IMR-90 (cell line): ENCODE results near the gene SCG5. TPM values are rescaled to one million over a fixed set of nuclear protein-coding genes. Genes with fewer than 3 reads are reported as not detected.
A peak's percentile ranks its signal among the peaks of the same experiment; 100 is the strongest.

ENCODE experiments used
- ATAC-seq: fragments of 200-7000 bp; cut with Tn5 transposase; 2 replicates; pipeline ENCODE4 v1.9.1; 2020; ENCODE audit warnings: low read depth, mild to moderate bottlenecking, moderate library complexity
- BruUV-seq: library from RNA; stranded (reverse); fragments of 400-500 nt; replicated peaks from 2 replicates; lab custom pipeline; 2021; lab: Mats Ljungman, UMichigan
- CTCF ChIA-PET: fragments of 300-600 bp; formaldehyde crosslinking; extraction: SDS; loops from one replicate; lab custom pipeline; 2021; ENCODE audit warnings: antibody characterized with exemption; lab: Yijun Ruan, JAX
- POLR2A ChIA-PET: fragments of 300-600 bp; sonication (Branson Sonifier 250); formaldehyde crosslinking; loops from one replicate; lab custom pipeline; 2022; ENCODE audit warnings: antibody characterized with exemption; ENCODE audit not compliant: unreplicated experiment; lab: Charles Lee
- DNase-seq: peaks from one replicate; pipeline ENCODE4 v3.0.0; 2013
- H2AFZ ChIP-seq: replicated peaks from 2 replicates; pipeline ENCODE3; 2013; ENCODE audit warnings: low read length, mild to moderate bottlenecking; ENCODE audit not compliant: poor library complexity
- H2AK5ac ChIP-seq: 2 replicates; pipeline ENCODE4 v1.6.1; 2013; ENCODE audit warnings: low read depth, low read length, inconsistent platforms
- H2AK9ac ChIP-seq: replicated peaks from 2 replicates; pipeline ENCODE3; 2013; ENCODE audit warnings: mild to moderate bottlenecking, low read depth, low read length, moderate library complexity; ENCODE audit not compliant: poor library complexity
- H2BK120ac ChIP-seq: 2 replicates; pipeline ENCODE4 v1.6.1; 2013; ENCODE audit warnings: low read depth, low read length, inconsistent platforms
- H2BK15ac ChIP-seq: 3 replicates; pipeline ENCODE4 v1.6.1; 2013; ENCODE audit warnings: low read depth, low read length, inconsistent platforms
- H2BK20ac ChIP-seq: 2 replicates; pipeline ENCODE4 v1.6.1; 2013; ENCODE audit warnings: low read depth, mild to moderate bottlenecking, inconsistent platforms, low read length, moderate library complexity
- H2BK5ac ChIP-seq: 2 replicates; pipeline ENCODE4 v1.6.1; 2013; ENCODE audit warnings: mild to moderate bottlenecking, low read depth, low read length, inconsistent platforms; ENCODE audit not compliant: poor library complexity, severe bottlenecking
- H3K14ac ChIP-seq: replicated peaks from 2 replicates; pipeline ENCODE4 v1.6.1; 2013; ENCODE audit warnings: low read depth, low read length, inconsistent platforms
- H3K18ac ChIP-seq: 2 replicates; pipeline ENCODE4 v1.6.1; 2013; ENCODE audit warnings: low read depth, low read length, control low read depth
- H3K23ac ChIP-seq: 2 replicates; pipeline ENCODE4 v1.6.1; 2013; ENCODE audit warnings: low read depth, low read length, inconsistent platforms
- H3K27ac ChIP-seq: 2 replicates; pipeline ENCODE4 v1.5.1; 2013; ENCODE audit warnings: mild to moderate bottlenecking, control low read depth, low read length; ENCODE audit not compliant: insufficient read depth
- H3K27me3 ChIP-seq: 2 replicates; pipeline ENCODE4 v1.6.1; 2013; ENCODE audit warnings: low read length; ENCODE audit not compliant: control insufficient read depth, insufficient read depth
- H3K36me3 ChIP-seq: 2 replicates; pipeline ENCODE4 v1.6.1; 2013; ENCODE audit warnings: low read length, mixed read lengths; ENCODE audit not compliant: control insufficient read depth, insufficient read depth
- H3K4ac ChIP-seq: 2 replicates; pipeline ENCODE4 v1.6.1; 2013; ENCODE audit warnings: low read depth, low read length, inconsistent platforms
- H3K4me1 ChIP-seq: 2 replicates; pipeline ENCODE4 v1.6.1; 2013; ENCODE audit warnings: low read length, mixed read lengths; ENCODE audit not compliant: control insufficient read depth, insufficient read depth
- H3K4me2 ChIP-seq: 2 replicates; pipeline ENCODE4 v1.6.1; 2013; ENCODE audit warnings: low read depth, mild to moderate bottlenecking, control low read depth, low read length, moderate library complexity
- H3K4me3 ChIP-seq: 2 replicates; pipeline ENCODE4 v1.5.1; 2013; ENCODE audit warnings: low read depth, mild to moderate bottlenecking, control low read depth, low read length, moderate library complexity; ENCODE audit not compliant: insufficient read depth
- H3K56ac ChIP-seq: 2 replicates; pipeline ENCODE4 v1.6.1; 2013; ENCODE audit warnings: low read length, inconsistent platforms; ENCODE audit not compliant: insufficient read depth; ENCODE audit errors: extremely low read depth
- H3K79me1 ChIP-seq, 2 experiments: 2 replicates each; pipeline ENCODE4 v1.6.1; 2013; ENCODE audit warnings: low read length in 2 of 2, inconsistent platforms in 1 of 2, low read depth in 1 of 2
- H3K9ac ChIP-seq: 2 replicates; pipeline ENCODE4 v1.6.1; 2013; ENCODE audit warnings: low read depth, low read length, control low read depth
- H3K9me1 ChIP-seq: 2 replicates; pipeline ENCODE4 v1.6.1; 2013; ENCODE audit warnings: low read length, inconsistent platforms; ENCODE audit not compliant: insufficient read depth
- H3K9me3 ChIP-seq: 2 replicates; pipeline ENCODE4 v1.6.1; 2013; ENCODE audit warnings: low read length; ENCODE audit not compliant: control insufficient read depth, insufficient read depth
- H4K20me1 ChIP-seq: 2 replicates; pipeline ENCODE4 v1.6.1; 2013; ENCODE audit warnings: low read length, inconsistent platforms; ENCODE audit not compliant: insufficient read depth
- H4K5ac ChIP-seq: 2 replicates; pipeline ENCODE4 v1.6.1; 2013; ENCODE audit warnings: mild to moderate bottlenecking, low read depth, low read length, control low read depth
- H4K8ac ChIP-seq, 2 experiments: 2 replicates each; pipeline ENCODE4 v1.6.1; 2013; ENCODE audit warnings: low read depth in 2 of 2, low read length in 2 of 2, control low read depth in 1 of 2, inconsistent platforms in 1 of 2
- H4K91ac ChIP-seq: 2 replicates; pipeline ENCODE4 v1.6.1; 2013; ENCODE audit warnings: low read depth, low read length, inconsistent platforms; ENCODE audit not compliant: insufficient read depth
- BHLHE40 ChIP-seq: fragments of 150-350 bp; IDR thresholded peaks from 2 replicates; pipeline ENCODE4 v1.6.1; 2016; ENCODE audit warnings: mild to moderate bottlenecking, low read depth, low read length
- CEBPB ChIP-seq: IDR thresholded peaks from 2 replicates; pipeline ENCODE4 v1.6.1; 2012; ENCODE audit warnings: low read depth, low read length, improper control_type of control experiment
- CTCF ChIP-seq: conservative IDR thresholded peaks from 2 replicates; pipeline ENCODE4 v1.5.1; 2012; ENCODE audit warnings: mild to moderate bottlenecking, low read depth, low read length, improper control_type of control experiment
- ELK1 ChIP-seq: fragments of 150-350 bp; IDR thresholded peaks from 2 replicates; pipeline ENCODE4 v1.6.1; 2016; ENCODE audit warnings: low read depth, mild to moderate bottlenecking, low read length, moderate library complexity, borderline replicate concordance
- FOS ChIP-seq: fragments of 150-350 bp; IDR thresholded peaks from 2 replicates; pipeline ENCODE4 v1.6.1; 2016; ENCODE audit warnings: low read depth, low read length
- MAZ ChIP-seq: IDR thresholded peaks from 2 replicates; pipeline ENCODE4 v1.6.1; 2012; ENCODE audit warnings: low read depth, mild to moderate bottlenecking, low read length, improper control_type of control experiment, moderate library complexity, borderline replicate concordance
- MXI1 ChIP-seq: IDR thresholded peaks from 2 replicates; pipeline ENCODE4 v1.6.1; 2012; ENCODE audit warnings: low read depth, mild to moderate bottlenecking, low read length, moderate library complexity, borderline replicate concordance
- NFE2L2 ChIP-seq: fragments of 150-350 bp; IDR thresholded peaks from 2 replicates; pipeline ENCODE4 v1.6.1; 2016; ENCODE audit warnings: low read depth, mild to moderate bottlenecking, low read length
- POLR2A ChIP-seq: IDR thresholded peaks from 2 replicates; pipeline ENCODE4 v1.6.1; 2012; ENCODE audit warnings: mild to moderate bottlenecking, low read depth, low read length
- RAD21 ChIP-seq: IDR thresholded peaks from 2 replicates; pipeline ENCODE4 v1.6.1; 2012; ENCODE audit warnings: low read length, improper control_type of control experiment
- RCOR1 ChIP-seq: IDR thresholded peaks from 2 replicates; pipeline ENCODE4 v1.6.1; 2012; ENCODE audit warnings: mild to moderate bottlenecking, low read length, improper control_type of control experiment; ENCODE audit not compliant: insufficient replicate concordance
- RFX5 ChIP-seq: IDR thresholded peaks from 2 replicates; pipeline ENCODE4 v1.8.0; 2012; ENCODE audit warnings: low read depth, mild to moderate bottlenecking, low read length, moderate library complexity
- SMC3 ChIP-seq: fragments of 150-350 bp; IDR thresholded peaks from 2 replicates; pipeline ENCODE4 v1.6.1; 2016; ENCODE audit warnings: low read depth, mild to moderate bottlenecking, antibody characterized with exemption, low read length, moderate library complexity
- USF2 ChIP-seq: fragments of 150-350 bp; IDR thresholded peaks from 2 replicates; pipeline ENCODE4 v1.6.1; 2017; ENCODE audit warnings: mild to moderate bottlenecking, antibody characterized with exemption, low read length, low read depth
- WGBS, 2 experiments: methylation state at CpG; one replicate each; pipeline versions ENCODE4 v1.1.5 to v1.1.7; 2013; ENCODE audit warnings: missing lambda C conversion rate in 2 of 2; ENCODE audit not compliant: insufficient read length in 1 of 2; ENCODE audit errors: extremely low coverage in 2 of 2; 5-methylcytosine and 5-hydroxymethylcytosine counted together
- dilution Hi-C: fragments of 300-500 bp; cut with HindIII; formaldehyde crosslinking; loops from one replicate; pipeline ENCODE4 v1.14.3; 2018; ENCODE audit warnings: low sequenced_read_pairs; ENCODE audit not compliant: unreplicated experiment
- in situ Hi-C: fragments of 300-500 bp; cut with MboI; formaldehyde crosslinking; loops from 3 replicates; pipeline ENCODE4 v1.14.3; 2019; ENCODE audit warnings: low sequenced_read_pairs, inconsistent platforms, mixed read lengths
- intact Hi-C: fragments of 100-400 bp; cut with micrococcal nuclease; formaldehyde crosslinking; loops from 2 replicates; pipeline ENCODE4 v1.10.0; 2022
- polyA plus RNA-seq, 3 experiments: library from polyadenylated mRNA; depleted of rRNA; stranded (reverse); fragments of >200 nt; gene quantifications; 2 replicates each; pipeline ENCODE4 v1.2.3, GENCODE V29; 2012; ENCODE audit warnings: low replicate concordance in 1 of 3
- total RNA-seq: library from RNA; depleted of rRNA; stranded (reverse); fragments of >200 nt; gene quantifications from 2 replicates; pipeline ENCODE4 v1.2.3, GENCODE V29; 2012

SCG5 gene
- total and polyA plus RNA-seq, 2 of the 4 experiments (the other 2 are of a cell fraction): 7.9 to 16.8 TPM

GRCh38 chr15:32674681-32675080, 33.2 kb downstream of the SCG5 start (continued):
- TF ChIP-seq FOS: no peak

- intact Hi-C loops (loop anchor here (2.0 kb wide), 1 partner anchor 33 kb away; no protein-coding TSS in a partner anchor), dilution Hi-C loops (no loop called here), in situ Hi-C loops (no loop called here)
- ATAC-seq (no peak), DNase-seq (no peak)
- H2BK20ac ChIP-seq: no peak overlapping the region
- TF ChIP-seq RCOR1: no peak
- TF ChIP-seq SMC3: no peak
- no peak for TF ChIP-seq RAD21
- no peak for TF ChIP-seq CTCF
- no peak for TF ChIP-seq BHLHE40
- no peak for TF ChIP-seq RFX5
- TF ChIP-seq FOS: no peak
- TF ChIP-seq NFE2L2: no peak
- TF ChIP-seq ELK1: no peak
- TF ChIP-seq MXI1: no peak
- TF ChIP-seq MAZ: no peak
- TF ChIP-seq POLR2A: no peak
- no peak for TF ChIP-seq CEBPB
- TF ChIP-seq USF2: no peak
- H3K18ac ChIP-seq: peak overlapping the region; percentile 23; the same call in 1 of the 2 replicates
- no peak overlapping the region for H2AFZ ChIP-seq
- H3K9ac ChIP-seq: no peak overlapping the region
- H3K9me1 ChIP-seq: no peaks in the 10 kb centered on the region
- no peak overlapping the region for H3K4ac ChIP-seq
- no peak overlapping the region for H3K56ac ChIP-seq
- BruUV-seq: no TSS peak
- no CpG with 5 or more reads among the region's 6 CpGs for WGBS, 2 experiments
- no peak overlapping the region for H3K27ac ChIP-seq
- no peaks in the 10 kb centered on the region for H3K27me3 ChIP-seq
- no peak overlapping the region for H3K4me2 ChIP-seq
- no peak overlapping the region for H2BK120ac ChIP-seq
- H3K4me3 ChIP-seq: no peak overlapping the region
- H2BK5ac ChIP-seq: no peak overlapping the region
- H3K14ac ChIP-seq: no peak overlapping the region
- CTCF ChIA-PET: interaction anchor here (1.2 kb wide), 1 partner anchor 13 kb away, joined by 3 read pairs; no protein-coding TSS in a partner anchor
- H4K91ac ChIP-seq: no peak overlapping the region
- no peak overlapping the region for H2AK5ac ChIP-seq
- no peak overlapping the region for H4K8ac ChIP-seq
- peaks cover 6% of the 10 kb centered on the region for H3K4me1 ChIP-seq
- no peak overlapping the region for H2BK15ac ChIP-seq
- POLR2A ChIA-PET: no interaction called here
- peaks cover 0 to 5% of the 10 kb centered on the region in 2 experiments; a peak in 1 of 4 replicates for H3K79me1 ChIP-seq
- H3K23ac ChIP-seq: no peak overlapping the region
- no peak overlapping the region for H4K5ac ChIP-seq
- no peaks in the 10 kb centered on the region for H3K36me3 ChIP-seq
- no peaks in the 10 kb centered on the region for H4K20me1 ChIP-seq
- no peaks in the 10 kb centered on the region for H3K9me3 ChIP-seq
- no peak overlapping the region for H2AK9ac ChIP-seq
These were observed 34.0 kb downstream of the SCG5 start for GRCh38 chr15:32675466-32675865.
